Sigmoid colon (tissue), 4 donors: ENCODE measurements around the gene COG5.

Experiments used
- CTCF ChIP-seq, 4 experiments: fragments of 450-650 bp in 3 of 4; fragments of 200-600 bp in 1 of 4; IDR thresholded peaks; one replicate each; pipeline ENCODE4 v1.5.1; 2016 to 2019; ENCODE audit warnings: antibody characterized with exemption in 4 of 4, mild to moderate bottlenecking in 3 of 4, moderate library complexity in 2 of 4
- EP300 ChIP-seq, 4 donors: sonication (generic); formaldehyde crosslinking; IDR thresholded peaks; one replicate each; pipeline ENCODE4 v1.6.1; 2017; ENCODE audit warnings: antibody characterized with exemption in 4 of 4

- TF ChIP-seq CTCF (IDR thresholded peaks at IDR 0.05) (no peak), EP300 (IDR thresholded peaks at IDR 0.05) (no peak)
Observed at GRCh38 chr7:107479303-107479702, 84.4 kb downstream of the COG5 start.
